GM18907 (cell line): ENCODE results near the gene ST6GALNAC2.
"Not testable (repeated sequence)": the region's sequence is repeated elsewhere in the genome, so short reads cannot be mapped to it uniquely, and the experiment has no call there.

Experiments
- ATAC-seq: cut with Tn5 transposase; IDR thresholded peaks from one replicate; pipeline ENCODE4 v1.9.1; 2021; ENCODE audit warnings: mild to moderate bottlenecking, moderate library complexity; ENCODE audit not compliant: unreplicated experiment

Gene ST6GALNAC2

GRCh38 chr17:76530095-76530723, 55.5 kb downstream of the ST6GALNAC2 start:
- ATAC-seq, result no peak

- no peak for ATAC-seq
These were observed 56.2 kb downstream of the ST6GALNAC2 start for GRCh38 chr17:76529224-76530094.

- ATAC-seq, result no peak
These were observed 57.0 kb downstream of the ST6GALNAC2 start for GRCh38 chr17:76528528-76529223.

GRCh38 chr17:76528156-76528527, 57.5 kb downstream of the ST6GALNAC2 start:
- ATAC-seq, result peak; percentile 55

GRCh38 chr17:76527430-76528111, 58.1 kb downstream of the ST6GALNAC2 start:
- ATAC-seq, result peak; percentile 63

GRCh38 chr17:76527016-76527415, 58.6 kb downstream of the ST6GALNAC2 start:
- ATAC-seq, result not testable (repeated sequence)

- not testable (repeated sequence) for ATAC-seq
These were observed 60.2 kb downstream of the ST6GALNAC2 start for GRCh38 chr17:76525513-76525833.

GRCh38 chr17:76524598-76525512, 60.8 kb downstream of the ST6GALNAC2 start:
- no peak for ATAC-seq

- ATAC-seq, result no peak
These were observed 62.3 kb downstream of the ST6GALNAC2 start for GRCh38 chr17:76523084-76524037.

GRCh38 chr17:76521683-76522082, 64.0 kb downstream of the ST6GALNAC2 start:
- ATAC-seq, result not testable (repeated sequence)

- no peak for ATAC-seq
These were observed 64.4 kb downstream of the ST6GALNAC2 start for GRCh38 chr17:76521262-76521661.

- ATAC-seq, result no peak
These were observed 66.4 kb downstream of the ST6GALNAC2 start for GRCh38 chr17:76519048-76519966.

GRCh38 chr17:76517638-76518038, 68.0 kb downstream of the ST6GALNAC2 start:
- ATAC-seq, result no peak
